Uterus (tissue), 4 donors: ENCODE results near the gene MTX1. TPM values are rescaled to one million over a fixed set of nuclear protein-coding genes. Genes with fewer than 3 reads are reported as not detected.
"Not testable (repeated sequence)": the region's sequence is repeated elsewhere in the genome, so short reads cannot be mapped to it uniquely, and the experiment has no call there.

Experiments used
- DNase-seq, 2 donors: peaks; one replicate each; pipeline ENCODE4 v3.0.0-alpha.2; 2019 to 2020
- H3K27ac ChIP-seq, 2 donors: fragments of 200-600 bp; sonication (generic); 1 replicate in 1 of 2; 2 replicates in 1 of 2; pipeline ENCODE4 v1.5.1; 2016 to 2018
- H3K27me3 ChIP-seq, 2 donors: fragments of 200-600 bp; sonication (generic); one replicate each; pipeline ENCODE4 v1.5.1; 2018 to 2019; ENCODE audit warnings: control low read depth in 1 of 2
- H3K36me3 ChIP-seq, 2 donors: fragments of 200-600 bp; sonication (generic); one replicate each; pipeline ENCODE4 v1.5.1; 2019; ENCODE audit warnings: control low read depth in 1 of 2
- H3K4me1 ChIP-seq, 2 donors: fragments of 200-600 bp; sonication (generic); one replicate each; pipeline ENCODE4 v1.5.1; 2018 to 2019; ENCODE audit warnings: control low read depth in 1 of 2
- H3K4me3 ChIP-seq, 2 donors: fragments of 200-600 bp; sonication (generic); 1 replicate in 1 of 2; 2 replicates in 1 of 2; pipeline ENCODE4 v1.5.1; 2018 to 2019; ENCODE audit warnings: mild to moderate bottlenecking in 1 of 2
- H3K9me3 ChIP-seq, 2 donors: fragments of 200-600 bp; sonication (generic); one replicate each; pipeline ENCODE4 v1.5.1; 2019; ENCODE audit warnings: control low read depth in 1 of 2
- POLR2A ChIP-seq, 2 donors: fragments of 450-650 bp; IDR thresholded peaks; one replicate each; pipeline ENCODE4 v1.6.1; 2016; ENCODE audit warnings: antibody characterized with exemption in 2 of 2, mild to moderate bottlenecking in 1 of 2, moderate library complexity in 1 of 2
- intact Hi-C: fragments of 100-400 bp; cut with DNase I; formaldehyde crosslinking; loops from one replicate; pipeline ENCODE4 v1.15.1; 2023; ENCODE audit warnings: low total_unique reads
- total RNA-seq, 4 donors: library from RNA; depleted of rRNA in 3 of 4; stranded (reverse); fragments of >200 nt in 3 of 4; gene quantifications; one replicate each; pipeline versions ENCODE4 v1.1.0 to v1.2.4, GENCODE V29; 2014 to 2023
- TF ChIP-seq, protein P1 (sequence below), 4 experiments: fragments of 200-600 bp in 2 of 4; fragments of 450-650 bp in 2 of 4; sonication (generic) in 2 of 4; IDR thresholded peaks; one replicate each; pipeline ENCODE4 v1.5.1; 2016 to 2019; ENCODE audit warnings: antibody characterized with exemption in 4 of 4, mild to moderate bottlenecking in 2 of 4, moderate library complexity in 1 of 4
- donor health status: DM: yes; HTN: yes; CAD: no.

The MTX1 gene
- total RNA-seq, 4 donors from 2014 or later: 9.7 to 62.4 (median 26.0) TPM

DNA sequence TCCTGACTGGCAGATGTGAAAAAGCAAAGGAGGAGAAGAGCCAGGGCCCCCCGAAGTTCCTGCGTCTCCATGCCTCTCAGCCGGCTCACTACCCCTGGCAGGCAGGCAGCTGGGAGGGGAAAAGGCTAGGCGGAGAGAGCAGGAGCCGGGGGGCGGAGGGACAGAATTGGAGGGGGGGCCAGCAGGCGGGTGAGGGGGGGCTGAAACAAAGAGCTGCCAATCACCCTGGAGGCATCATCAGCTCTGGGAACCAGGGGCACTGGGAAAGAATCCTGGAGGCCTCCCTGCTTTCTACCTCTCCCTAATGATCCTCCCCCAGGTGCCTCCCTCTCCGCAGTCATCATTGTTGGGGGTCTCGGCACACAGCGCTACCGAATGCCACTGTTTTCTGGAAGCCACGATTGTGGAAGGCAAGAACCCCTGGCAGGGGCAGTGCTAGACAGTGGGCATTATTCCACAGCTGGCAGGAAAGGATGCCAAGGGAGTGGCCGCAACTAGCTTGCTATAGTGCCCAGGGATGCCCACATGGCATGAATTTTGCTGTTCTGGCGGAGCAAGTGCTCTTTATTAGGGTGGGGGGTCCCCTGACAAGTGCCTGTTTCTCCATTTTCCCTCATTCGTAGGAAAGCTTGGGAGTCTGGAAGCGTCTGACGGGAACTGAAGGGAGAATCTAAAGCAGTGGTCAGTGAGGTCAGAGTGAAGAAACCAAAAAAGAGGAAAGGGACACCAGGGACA lies 522 bp upstream of the MTX1 start, which contains the start of gene THBS3:
TSS of gene THBS3 (minus strand) at position 92 of the 735 bp plus-strand sequence. CDS start at position 71, 21 bp downstream.
- Histone ChIP-seq H3K27ac (peak within 1 kb of the TSS; percentile 99), H3K4me3 (peak within 1 kb of the TSS; percentile 62 to 76), H3K9me3 (no peaks in the 10 kb centered on the region), H3K36me3 (no peaks in the 10 kb centered on the region), H3K4me1 (no peaks in the 10 kb centered on the region), H3K27me3 (no peaks in the 10 kb centered on the region)
- no peak for TF ChIP-seq POLR2A (IDR thresholded peaks at IDR 0.05)
- TF ChIP-seq, protein P1, sequence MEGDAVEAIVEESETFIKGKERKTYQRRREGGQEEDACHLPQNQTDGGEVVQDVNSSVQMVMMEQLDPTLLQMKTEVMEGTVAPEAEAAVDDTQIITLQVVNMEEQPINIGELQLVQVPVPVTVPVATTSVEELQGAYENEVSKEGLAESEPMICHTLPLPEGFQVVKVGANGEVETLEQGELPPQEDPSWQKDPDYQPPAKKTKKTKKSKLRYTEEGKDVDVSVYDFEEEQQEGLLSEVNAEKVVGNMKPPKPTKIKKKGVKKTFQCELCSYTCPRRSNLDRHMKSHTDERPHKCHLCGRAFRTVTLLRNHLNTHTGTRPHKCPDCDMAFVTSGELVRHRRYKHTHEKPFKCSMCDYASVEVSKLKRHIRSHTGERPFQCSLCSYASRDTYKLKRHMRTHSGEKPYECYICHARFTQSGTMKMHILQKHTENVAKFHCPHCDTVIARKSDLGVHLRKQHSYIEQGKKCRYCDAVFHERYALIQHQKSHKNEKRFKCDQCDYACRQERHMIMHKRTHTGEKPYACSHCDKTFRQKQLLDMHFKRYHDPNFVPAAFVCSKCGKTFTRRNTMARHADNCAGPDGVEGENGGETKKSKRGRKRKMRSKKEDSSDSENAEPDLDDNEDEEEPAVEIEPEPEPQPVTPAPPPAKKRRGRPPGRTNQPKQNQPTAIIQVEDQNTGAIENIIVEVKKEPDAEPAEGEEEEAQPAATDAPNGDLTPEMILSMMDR (IDR thresholded peaks at IDR 0.05): no peak
- intact Hi-C loops: no loop called here
- DNase-seq: peak; percentile 71 to 75

DNA sequence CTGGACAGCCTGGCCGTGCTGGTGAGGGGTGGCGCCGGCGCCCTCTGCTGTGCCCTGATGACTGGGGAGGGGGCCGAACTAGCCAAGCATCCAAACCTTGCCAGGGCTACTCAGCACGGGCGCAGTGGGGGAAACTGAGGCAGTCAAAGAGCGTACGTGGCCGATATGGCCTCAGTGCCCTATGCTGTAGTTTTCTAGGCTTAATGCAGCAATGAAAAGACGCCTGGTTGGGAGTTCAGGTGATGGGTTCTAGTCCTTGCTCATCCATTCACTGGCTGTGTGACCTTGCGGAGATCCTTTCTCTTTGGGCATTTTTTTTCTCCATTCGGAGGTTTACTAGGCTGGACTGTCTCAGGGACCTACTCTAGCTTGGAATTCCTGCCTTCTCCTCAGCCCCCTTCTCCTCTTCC lies 822 bp downstream of the MTX1 start:
- H3K4me1 ChIP-seq: no peaks in the 10 kb centered on the region
- no peak for TF ChIP-seq POLR2A (IDR thresholded peaks at IDR 0.05)
- TF ChIP-seq, protein P1 (IDR thresholded peaks at IDR 0.05): no peak
- no peaks in the 10 kb centered on the region for H3K27me3 ChIP-seq
- H3K36me3 ChIP-seq: no peaks in the 10 kb centered on the region
- H3K9me3 ChIP-seq: no peaks in the 10 kb centered on the region
- H3K27ac ChIP-seq: peak overlapping the region; percentile 99
- peak overlapping the region; percentile 62 to 76 for H3K4me3 ChIP-seq
- DNase-seq: no peak
- intact Hi-C loops: no loop called here

DNA sequence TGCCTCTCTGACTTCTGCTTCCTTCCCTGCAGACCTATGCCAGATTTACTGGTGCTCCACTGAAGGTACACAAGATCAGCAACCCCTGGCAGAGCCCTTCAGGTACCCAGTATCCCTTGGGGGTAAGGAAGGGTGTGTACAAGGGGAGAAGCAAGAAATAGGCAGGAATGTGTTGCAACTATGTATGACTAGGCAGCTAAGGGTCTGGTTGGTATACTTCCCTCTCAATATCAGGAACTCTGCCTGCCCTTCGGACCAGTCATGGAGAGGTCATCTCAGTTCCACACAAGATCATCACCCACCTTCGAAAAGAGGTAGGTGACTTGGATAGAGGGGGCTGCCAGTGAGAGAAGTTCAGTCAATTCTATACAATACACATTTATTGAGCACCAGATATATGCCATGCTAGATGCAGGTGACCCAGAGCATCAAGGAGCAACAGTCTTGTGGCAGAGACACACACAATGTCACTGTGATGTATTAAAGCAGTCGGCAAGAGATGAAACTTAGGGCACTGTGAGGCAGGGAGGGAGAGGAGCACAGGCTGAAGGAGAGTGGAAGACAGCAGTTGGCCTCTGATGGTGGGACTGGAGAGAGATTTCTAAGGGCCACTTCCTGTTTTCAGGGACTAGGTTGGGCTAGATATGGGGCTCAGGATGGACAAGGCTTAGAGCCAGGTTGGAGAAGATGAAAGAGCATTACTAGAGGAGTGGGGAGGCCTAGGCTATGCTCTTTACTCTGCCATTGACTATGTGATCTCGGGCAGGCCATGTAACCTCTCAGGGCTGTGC lies 2.0 kb downstream of the MTX1 start:
- H3K27ac ChIP-seq: peak overlapping the region in 1 of 2 donors; percentile 27
- H3K27me3 ChIP-seq: no peaks in the 10 kb centered on the region
- H3K4me1 ChIP-seq: no peaks in the 10 kb centered on the region
- intact Hi-C loops: no loop called here
- no peaks in the 10 kb centered on the region for H3K36me3 ChIP-seq
- no peak overlapping the region for H3K4me3 ChIP-seq
- H3K9me3 ChIP-seq: no peaks in the 10 kb centered on the region
- TF ChIP-seq, protein P1 (IDR thresholded peaks at IDR 0.05): no peak
- TF ChIP-seq POLR2A (IDR thresholded peaks at IDR 0.05): no peak
- no peak for DNase-seq

DNA sequence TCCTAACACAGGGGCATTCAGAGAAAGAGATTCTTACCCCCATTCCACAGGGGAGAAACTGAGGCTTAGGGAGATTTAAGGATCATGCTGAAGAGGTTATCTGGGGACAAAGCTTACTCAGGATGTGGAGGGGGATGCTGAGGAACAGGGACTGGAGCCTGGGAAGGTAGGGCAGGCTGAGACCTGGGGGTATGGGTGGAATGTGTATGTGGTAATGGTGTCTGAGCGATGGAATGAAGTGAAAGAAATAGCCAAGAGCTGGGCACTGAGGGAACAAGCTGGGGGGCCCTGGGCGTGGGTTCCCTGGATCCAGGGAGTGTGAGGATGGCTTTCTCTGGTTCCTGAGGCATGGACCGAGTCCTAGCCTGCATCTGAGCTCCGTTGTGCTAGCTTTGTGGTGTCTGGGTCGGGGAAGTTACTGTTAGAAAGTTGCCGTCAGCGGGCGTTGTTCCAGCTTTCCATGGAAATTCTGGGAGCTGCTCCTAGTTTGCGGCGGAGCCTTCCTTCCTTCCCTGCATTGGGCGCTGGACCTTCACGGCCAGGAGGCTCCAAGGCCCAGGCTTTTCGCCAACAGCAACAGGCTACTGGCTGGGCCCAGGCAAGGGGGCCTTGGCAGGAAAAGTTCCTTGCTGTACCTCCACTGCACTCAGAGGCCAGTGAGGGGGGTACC lies 3.0 kb downstream of the MTX1 start:
- intact Hi-C loops, H3K9me3 ChIP-seq, H3K36me3 ChIP-seq, DNase-seq, H3K27me3 ChIP-seq, H3K4me1 ChIP-seq, H3K4me3 ChIP-seq: not testable (repeated sequence)
- H3K27ac ChIP-seq: peak overlapping the region in 1 of 2 donors; percentile 27

DNA sequence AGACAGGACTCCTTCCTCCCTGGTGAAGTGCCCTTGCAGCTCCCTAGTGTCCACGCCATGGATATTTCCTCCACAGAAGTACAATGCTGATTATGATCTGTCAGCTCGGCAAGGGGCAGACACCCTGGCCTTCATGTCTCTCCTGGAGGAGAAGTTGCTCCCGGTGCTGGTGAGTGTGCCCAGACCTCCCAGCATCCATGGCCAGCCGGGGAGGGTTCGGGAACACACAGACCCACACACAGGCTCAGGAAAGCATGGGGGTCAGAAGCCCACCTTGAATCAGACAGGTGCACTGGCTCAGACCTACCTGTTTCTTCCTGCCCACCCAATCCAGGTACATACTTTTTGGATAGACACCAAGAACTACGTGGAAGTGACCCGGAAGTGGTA lies 3.6 kb downstream of the MTX1 start:
- H3K4me1 ChIP-seq, H3K27me3 ChIP-seq, H3K4me3 ChIP-seq, H3K27ac ChIP-seq, intact Hi-C loops, H3K9me3 ChIP-seq, H3K36me3 ChIP-seq, DNase-seq: not testable (repeated sequence)

DNA sequence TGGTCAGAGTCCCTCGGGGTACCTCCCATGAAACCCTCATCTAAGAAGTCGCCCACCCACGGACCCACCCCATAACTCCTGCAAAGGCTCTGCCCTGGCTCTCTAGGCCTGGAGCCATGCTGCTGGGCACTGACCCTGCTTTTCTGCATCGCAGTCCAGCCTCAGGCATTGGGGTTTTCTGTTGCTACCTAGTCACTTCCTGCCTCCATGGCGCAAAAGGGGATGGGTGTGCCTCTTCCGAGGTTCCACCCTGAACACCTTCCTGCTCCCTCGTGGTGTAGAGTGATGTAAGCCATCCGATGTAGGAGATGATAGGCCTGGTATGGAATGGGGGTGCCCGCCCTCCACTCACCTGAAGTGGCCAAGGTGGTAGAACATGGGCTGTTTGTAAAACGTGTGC lies 6.2 kb downstream of the MTX1 start:
- H3K36me3 ChIP-seq, H3K4me3 ChIP-seq, DNase-seq, H3K4me1 ChIP-seq, H3K27ac ChIP-seq, H3K9me3 ChIP-seq, intact Hi-C loops, H3K27me3 ChIP-seq: not testable (repeated sequence)
